Karpas-422 (cell line): ENCODE data around the gene MYO9B. TPM values are rescaled to one million over a fixed set of nuclear protein-coding genes. Genes with fewer than 3 reads are reported as not detected.

Experiments
- DNase-seq: peaks from one replicate; pipeline ENCODE4 v3.0.0-alpha.2; 2015
- H2AFZ ChIP-seq: fragments of 200-600 bp; sonication (generic); 2 replicates; pipeline ENCODE4 v1.6.1; 2014; ENCODE audit warnings: antibody characterized with exemption, low read length, mixed read lengths
- H3K27ac ChIP-seq: fragments of 200-600 bp; sonication (generic); 2 replicates; pipeline ENCODE4 v1.5.1; 2014; ENCODE audit warnings: mild to moderate bottlenecking, low read length, moderate library complexity
- H3K27me3 ChIP-seq: fragments of 200-600 bp; sonication (generic); 2 replicates; pipeline ENCODE4 v1.6.1; 2014; ENCODE audit warnings: low read length, mixed read lengths
- H3K36me3 ChIP-seq: fragments of 200-600 bp; sonication (generic); 2 replicates; pipeline ENCODE4 v1.6.1; 2014; ENCODE audit warnings: low read length, mixed read lengths; ENCODE audit not compliant: insufficient read depth
- H3K4me1 ChIP-seq: fragments of 200-600 bp; sonication (generic); 2 replicates; pipeline ENCODE4 v1.6.1; 2014; ENCODE audit warnings: mild to moderate bottlenecking, low read length, mixed read lengths
- H3K4me2 ChIP-seq: fragments of 200-600 bp; sonication (generic); 2 replicates; pipeline ENCODE4 v1.6.1; 2014; ENCODE audit warnings: low read length, low read depth, mild to moderate bottlenecking; ENCODE audit not compliant: poor library complexity, severe bottlenecking
- H3K4me3 ChIP-seq: fragments of 200-600 bp; sonication (generic); 2 replicates; pipeline ENCODE4 v1.5.1; 2014; ENCODE audit warnings: mild to moderate bottlenecking, antibody characterized with exemption, low read length, mixed read lengths
- H3K79me2 ChIP-seq: fragments of 200-600 bp; sonication (generic); 2 replicates; pipeline ENCODE4 v1.6.1; 2014; ENCODE audit warnings: mild to moderate bottlenecking, low read length, mixed read lengths
- H3K9ac ChIP-seq: fragments of 200-600 bp; sonication (generic); 2 replicates; pipeline ENCODE4 v1.6.0; 2014; ENCODE audit warnings: low read length
- H3K9me2 ChIP-seq: fragments of 200-600 bp; sonication (generic), shearing (Covaris generic); replicated peaks from 2 replicates; pipeline ENCODE4 v1.6.0; 2014; ENCODE audit warnings: mild to moderate bottlenecking, low read length, moderate library complexity; ENCODE audit not compliant: insufficient read depth
- H3K9me3 ChIP-seq: fragments of 300-700, 200-600 bp; sonication (generic); 2 replicates; pipeline ENCODE4 v1.6.1; 2014; ENCODE audit warnings: low read length, mixed read lengths
- H4K20me1 ChIP-seq: fragments of 200-600 bp; sonication (generic); 2 replicates; pipeline ENCODE4 v1.6.1; 2014; ENCODE audit warnings: mild to moderate bottlenecking, antibody characterized with exemption, low read length, low read depth; ENCODE audit not compliant: insufficient read depth
- total RNA-seq: library from RNA; depleted of rRNA; stranded (reverse); fragments of >200 nt; shearing (Covaris generic); gene quantifications from 2 replicates; pipeline ENCODE4 v1.2.3, GENCODE V29; 2014; ENCODE audit warnings: low replicate concordance

The MYO9B gene
- total RNA-seq, 1 experiment from 2014 or later: 80.1 TPM

DNA sequence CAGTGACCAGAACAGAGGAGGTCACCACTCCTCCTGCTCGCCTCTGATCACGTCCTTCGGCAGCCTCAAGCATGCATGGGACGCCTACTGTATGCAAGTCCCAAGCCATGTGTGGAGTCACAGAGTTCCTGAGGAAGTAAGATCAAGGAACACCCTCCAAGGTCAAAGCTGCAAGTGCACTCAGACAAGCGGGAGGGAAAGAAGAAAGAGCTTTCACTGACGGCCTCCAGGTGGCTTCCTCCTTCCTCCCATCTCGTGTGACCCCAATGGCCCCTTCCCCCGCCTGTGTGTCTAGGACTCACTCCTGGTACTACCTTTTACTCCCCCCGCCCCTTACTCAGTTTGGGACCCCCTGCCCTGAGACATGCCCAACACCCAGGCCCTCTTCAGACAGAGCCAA, 6.4 kb upstream of the MYO9B start:
- Histone ChIP-seq H3K27ac (no peak overlapping the region), H3K79me2 (peaks cover 73% of the 10 kb centered on the region), H3K4me2 (no peak overlapping the region), H3K4me1 (peaks cover 35% of the 10 kb centered on the region), H4K20me1 (peaks cover 17% of the 10 kb centered on the region), H3K9me2 (no peaks in the 10 kb centered on the region), H3K9ac (no peak overlapping the region), H3K4me3 (no peak overlapping the region), H3K9me3 (no peaks in the 10 kb centered on the region), H3K27me3 (no peaks in the 10 kb centered on the region), H2AFZ (no peak overlapping the region), H3K36me3 (peaks cover 44% of the 10 kb centered on the region)
- DNase-seq: peak; percentile 47

DNA sequence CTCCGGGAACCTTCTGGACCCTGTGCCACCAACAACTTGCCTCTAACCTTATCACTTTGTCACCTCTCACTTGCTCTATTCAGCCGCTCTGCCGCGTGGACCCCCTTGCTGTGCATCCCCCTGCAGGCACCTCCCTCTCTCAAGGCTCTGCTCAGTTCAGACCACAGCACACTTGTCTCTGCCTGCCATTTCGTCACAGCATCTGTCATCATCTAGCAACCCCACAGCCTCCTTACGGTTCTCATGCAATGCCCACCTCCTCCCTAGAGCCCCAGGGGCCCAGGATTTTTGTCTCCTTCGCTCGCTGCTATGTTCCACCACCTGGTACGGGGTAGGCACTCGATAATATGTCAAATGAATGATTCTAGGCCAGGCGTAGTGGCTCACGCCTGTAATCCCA, 5.2 kb upstream of the MYO9B start:
- no peak for DNase-seq
- peaks cover 35% of the 10 kb centered on the region for H3K36me3 ChIP-seq
- H3K9me3 ChIP-seq: no peaks in the 10 kb centered on the region
- H3K9me2 ChIP-seq: no peaks in the 10 kb centered on the region
- H4K20me1 ChIP-seq: peaks cover 23% of the 10 kb centered on the region
- no peak overlapping the region for H3K4me2 ChIP-seq
- H3K27me3 ChIP-seq: no peaks in the 10 kb centered on the region
- H3K9ac ChIP-seq: no peak overlapping the region
- peaks cover 71% of the 10 kb centered on the region for H3K79me2 ChIP-seq
- H3K4me1 ChIP-seq: peaks cover 38% of the 10 kb centered on the region
- no peak overlapping the region for H3K4me3 ChIP-seq
- no peak overlapping the region for H3K27ac ChIP-seq
- no peak overlapping the region for H2AFZ ChIP-seq

- no peak overlapping the region for H3K9ac ChIP-seq
- no peak overlapping the region for H3K4me2 ChIP-seq
- peaks cover 35% of the 10 kb centered on the region for H3K36me3 ChIP-seq
- H3K4me3 ChIP-seq: no peak overlapping the region
- no peaks in the 10 kb centered on the region for H3K27me3 ChIP-seq
- H3K9me2 ChIP-seq: no peaks in the 10 kb centered on the region
- no peak overlapping the region for H3K27ac ChIP-seq
- H4K20me1 ChIP-seq: peaks cover 23% of the 10 kb centered on the region
- H3K79me2 ChIP-seq: peaks cover 69% of the 10 kb centered on the region
- no peak overlapping the region for H2AFZ ChIP-seq
- H3K9me3 ChIP-seq: no peaks in the 10 kb centered on the region
- no peak for DNase-seq
- peaks cover 38% of the 10 kb centered on the region for H3K4me1 ChIP-seq
Observed at GRCh38 chr19:17070912-17071311, 4.7 kb upstream of the MYO9B start.

- Histone ChIP-seq H3K27me3 (no peaks in the 10 kb centered on the region), H3K79me2 (peaks cover 81% of the 10 kb centered on the region), H3K36me3 (peaks cover 34% of the 10 kb centered on the region), H3K27ac (peak overlapping the region; percentile 89), H3K9me2 (no peaks in the 10 kb centered on the region), H2AFZ (no peak overlapping the region), H3K9me3 (no peaks in the 10 kb centered on the region), H3K4me2 (peak overlapping the region; percentile 88), H3K4me1 (peaks cover 49% of the 10 kb centered on the region), H4K20me1 (peaks cover 50% of the 10 kb centered on the region), H3K9ac (peak overlapping the region; percentile 88), H3K4me3 (peak overlapping the region; percentile 95)
- DNase-seq: peak; percentile 78
Observed at GRCh38 chr19:17073869-17074633, 1.5 kb upstream of the MYO9B start.

GRCh38 chr19:17074634-17075034, 943 bp upstream of the MYO9B start:
- Histone ChIP-seq H3K36me3 (peaks cover 34% of the 10 kb centered on the region), H3K4me3 (peak overlapping the region; percentile 95), H3K9ac (peak overlapping the region; percentile 88), H3K4me2 (peak overlapping the region; percentile 88), H3K27me3 (no peaks in the 10 kb centered on the region), H3K9me2 (no peaks in the 10 kb centered on the region), H3K4me1 (peaks cover 54% of the 10 kb centered on the region), H4K20me1 (peaks cover 56% of the 10 kb centered on the region), H2AFZ (0 out of 2 replicates have a peak overlapping the region, but pooled peaks have one; percentile 16), H3K79me2 (peaks cover 87% of the 10 kb centered on the region), H3K27ac (peak overlapping the region; percentile 89), H3K9me3 (no peaks in the 10 kb centered on the region)
- no peak for DNase-seq

DNA sequence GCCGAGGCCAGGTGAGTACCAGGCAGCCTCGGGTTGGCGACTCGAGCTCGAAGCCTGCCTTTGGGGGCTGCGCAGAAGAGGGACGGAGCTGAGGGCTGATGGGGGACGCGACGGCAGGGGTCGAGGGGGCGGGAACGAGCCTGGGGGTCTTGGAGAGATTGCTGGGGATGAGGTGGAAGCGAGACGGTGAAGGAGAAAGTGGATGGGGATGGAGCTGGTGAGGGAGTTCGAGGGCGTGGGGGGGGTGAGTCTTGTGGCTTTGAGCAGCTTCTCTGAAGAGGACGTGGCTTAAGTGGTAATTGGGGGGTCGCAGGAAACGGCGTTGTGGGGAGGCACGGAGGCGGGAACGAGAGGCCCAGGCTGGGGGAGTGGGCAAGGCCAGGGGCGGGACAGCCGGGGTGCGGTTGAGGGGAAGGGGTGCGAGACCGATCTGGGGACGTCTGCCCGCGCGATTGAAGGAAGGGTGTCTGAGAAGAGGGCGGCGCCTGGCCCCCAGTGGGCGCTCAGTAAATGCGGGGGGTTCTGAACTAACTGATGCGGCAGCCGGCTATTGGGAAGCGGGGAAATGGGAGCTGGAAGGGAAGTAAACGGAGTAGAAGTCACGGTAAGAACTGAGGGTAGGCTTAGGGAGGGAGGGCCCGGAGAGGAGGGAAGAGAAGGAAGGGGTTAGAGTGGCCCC, 426 bp downstream of the MYO9B start:
- H3K4me3 ChIP-seq: peak overlapping the region; percentile 93
- peaks cover 31% of the 10 kb centered on the region for H3K36me3 ChIP-seq
- peaks cover 62% of the 10 kb centered on the region for H4K20me1 ChIP-seq
- peaks cover 91% of the 10 kb centered on the region for H3K79me2 ChIP-seq
- no peaks in the 10 kb centered on the region for H3K9me2 ChIP-seq
- H3K27ac ChIP-seq: peak overlapping the region; percentile 77
- DNase-seq: peak; percentile 77
- peak overlapping the region; percentile 81 for H3K4me2 ChIP-seq
- H3K9me3 ChIP-seq: no peaks in the 10 kb centered on the region
- H3K4me1 ChIP-seq: peaks cover 54% of the 10 kb centered on the region
- no peak overlapping the region for H2AFZ ChIP-seq
- no peaks in the 10 kb centered on the region for H3K27me3 ChIP-seq
- peak overlapping the region; percentile 99 for H3K9ac ChIP-seq

GRCh38 chr19:17076543-17076991, 990 bp downstream of the MYO9B start:
- Histone ChIP-seq H2AFZ (no peak overlapping the region), H3K36me3 (peaks cover 26% of the 10 kb centered on the region), H4K20me1 (peaks cover 66% of the 10 kb centered on the region), H3K79me2 (peaks cover 91% of the 10 kb centered on the region), H3K9me3 (no peaks in the 10 kb centered on the region), H3K4me3 (peak overlapping the region; percentile 93), H3K9me2 (no peaks in the 10 kb centered on the region), H3K27ac (peak overlapping the region; percentile 77), H3K9ac (peak overlapping the region; percentile 99), H3K27me3 (no peaks in the 10 kb centered on the region), H3K4me1 (peaks cover 57% of the 10 kb centered on the region), H3K4me2 (peak overlapping the region; percentile 81)
- peak; percentile 70 for DNase-seq

DNA sequence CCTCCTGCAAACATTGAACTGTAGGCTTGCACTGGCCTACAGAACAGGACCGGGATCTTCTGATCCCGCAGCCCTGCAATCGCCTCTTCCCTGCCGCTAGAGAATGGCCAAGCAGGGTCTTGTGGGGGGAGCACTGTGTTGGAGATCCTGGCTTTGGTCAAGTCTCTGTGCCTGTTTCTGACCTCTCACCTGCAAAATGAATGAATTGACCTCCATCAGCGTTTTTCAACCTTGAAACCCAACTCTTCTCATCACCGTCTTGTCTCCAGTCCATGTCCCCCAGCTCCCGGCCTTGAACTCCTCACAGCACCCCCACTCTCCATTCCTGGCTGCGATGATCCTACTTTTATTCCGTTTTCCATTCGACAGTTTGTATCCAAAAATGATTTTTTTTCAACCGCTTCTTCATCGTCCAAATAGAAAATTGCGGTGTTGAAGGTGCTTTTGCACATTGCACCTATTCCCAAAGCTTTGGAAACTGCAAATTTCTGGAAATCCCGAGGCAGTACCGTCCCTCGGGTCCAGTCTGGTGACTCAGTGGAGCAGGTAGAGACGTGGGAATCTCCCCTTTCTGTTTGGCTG, 2.0 kb downstream of the MYO9B start:
- Histone ChIP-seq H3K9me3 (no peaks in the 10 kb centered on the region), H4K20me1 (peaks cover 70% of the 10 kb centered on the region), H3K4me1 (peaks cover 67% of the 10 kb centered on the region), H3K4me2 (peak overlapping the region; percentile 81), H3K36me3 (peaks cover 18% of the 10 kb centered on the region), H3K27me3 (no peaks in the 10 kb centered on the region), H3K27ac (peak overlapping the region; percentile 77; the same call in 1 of the 2 replicates), H3K9me2 (no peaks in the 10 kb centered on the region), H2AFZ (no peak overlapping the region), H3K9ac (peak overlapping the region; percentile 99), H3K4me3 (peak overlapping the region; percentile 93), H3K79me2 (peaks cover 95% of the 10 kb centered on the region)
- no peak for DNase-seq
